ENCODE data around the gene L3MBTL4.

Gene L3MBTL4

DNA sequence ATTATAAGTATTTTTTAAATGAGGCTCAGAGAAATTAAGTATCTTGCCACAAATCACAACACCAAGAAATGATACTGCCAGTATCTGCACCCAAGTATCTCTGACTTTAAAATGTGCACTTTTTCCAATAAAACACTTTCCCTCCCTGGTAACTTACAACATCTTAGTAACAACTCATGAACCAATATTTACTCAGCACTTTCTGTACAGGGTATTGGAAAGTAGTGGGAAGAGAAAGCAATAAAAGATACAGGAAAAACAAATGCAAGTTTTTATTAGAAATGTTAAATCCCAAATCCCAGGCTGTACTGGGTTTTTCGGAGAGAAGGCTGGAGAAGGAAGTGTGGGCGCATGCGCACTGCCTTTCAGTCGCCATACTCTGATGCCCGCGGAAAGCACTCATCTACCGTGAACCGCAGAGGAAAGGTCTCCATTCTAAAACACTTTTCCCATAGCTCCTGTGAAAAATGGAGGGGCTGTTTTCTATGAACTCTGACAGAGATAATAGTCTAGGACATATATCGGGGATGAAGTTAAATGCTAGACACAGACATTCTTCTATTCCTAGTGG, 52.1 kb downstream of the L3MBTL4 start:
- DNase-seq = no peak

DNA sequence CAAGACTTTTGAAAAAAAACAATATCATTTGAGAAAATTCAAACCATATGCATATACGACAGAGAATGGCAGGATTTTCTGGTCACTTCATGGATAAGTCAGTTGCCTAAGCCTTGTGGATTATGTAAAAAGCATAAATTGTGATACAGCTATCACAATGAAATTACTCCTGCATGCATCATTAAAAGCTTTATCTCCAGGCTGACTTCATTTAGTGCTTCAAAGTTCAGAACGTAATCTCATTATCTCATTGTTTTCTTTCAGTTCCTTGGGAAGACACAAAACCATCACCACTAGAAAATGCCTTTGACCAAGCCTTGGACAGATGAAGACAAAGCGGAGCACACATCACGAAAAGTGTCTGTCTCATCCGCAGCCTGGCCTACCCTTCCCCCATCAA, 57.0 kb downstream of the L3MBTL4 start:
- no peak for DNase-seq

DNA sequence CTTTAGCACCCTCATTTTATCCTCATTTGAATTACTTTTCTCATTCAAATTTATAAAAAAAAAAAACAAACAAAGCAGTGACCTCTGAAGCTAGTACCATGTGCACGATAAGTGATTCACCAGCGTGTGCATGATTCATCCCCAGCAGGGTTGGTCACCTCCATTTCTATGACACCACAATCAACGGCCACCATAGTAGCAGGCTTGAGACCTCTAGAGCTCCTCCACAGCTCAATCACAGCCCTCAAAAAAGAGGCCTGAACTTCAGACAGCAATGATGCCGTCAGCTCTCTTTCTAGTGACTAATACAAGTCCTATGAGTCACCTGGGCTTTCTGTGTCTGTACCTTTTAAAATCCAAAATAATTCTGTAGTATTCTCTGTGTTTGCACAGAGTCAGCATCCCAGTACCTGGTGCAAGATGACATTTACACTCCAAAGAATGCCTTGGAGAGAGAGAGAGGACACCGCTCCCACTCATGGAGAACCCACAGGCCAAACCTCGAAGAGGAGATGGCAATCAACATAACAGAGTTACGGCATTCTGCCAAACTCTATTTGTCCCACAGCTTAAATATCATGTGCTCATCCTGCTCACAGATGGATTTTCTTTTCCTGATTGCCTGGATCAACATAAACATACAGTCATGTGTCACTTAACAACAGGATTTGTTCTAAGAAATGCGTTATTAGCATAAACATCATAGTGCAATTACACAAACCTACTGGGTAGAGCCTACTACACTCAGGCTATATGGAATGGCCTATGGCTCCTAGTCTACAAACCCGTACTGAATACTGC, 58.7 kb downstream of the L3MBTL4 start:
- DNase-seq = no peak

DNA sequence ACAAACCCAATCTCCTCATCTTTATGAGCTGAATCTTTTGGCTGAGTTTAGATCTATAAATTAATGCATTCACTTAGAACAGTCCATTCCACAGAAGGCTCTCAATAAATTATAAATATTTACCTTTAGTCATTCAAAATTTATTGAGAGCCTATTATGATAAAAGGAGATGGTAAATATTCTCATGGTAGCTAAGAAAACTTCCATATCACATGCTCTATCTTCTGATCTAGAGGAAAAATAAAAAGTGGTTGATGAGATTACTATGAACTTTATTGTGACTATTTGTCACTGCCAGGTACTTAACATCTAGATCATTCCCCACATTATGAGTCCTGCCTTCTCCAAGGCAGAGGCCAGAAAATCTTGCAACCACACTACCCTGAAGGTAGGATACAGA, 62.4 kb downstream of the L3MBTL4 start:
- no peak for DNase-seq

DNA sequence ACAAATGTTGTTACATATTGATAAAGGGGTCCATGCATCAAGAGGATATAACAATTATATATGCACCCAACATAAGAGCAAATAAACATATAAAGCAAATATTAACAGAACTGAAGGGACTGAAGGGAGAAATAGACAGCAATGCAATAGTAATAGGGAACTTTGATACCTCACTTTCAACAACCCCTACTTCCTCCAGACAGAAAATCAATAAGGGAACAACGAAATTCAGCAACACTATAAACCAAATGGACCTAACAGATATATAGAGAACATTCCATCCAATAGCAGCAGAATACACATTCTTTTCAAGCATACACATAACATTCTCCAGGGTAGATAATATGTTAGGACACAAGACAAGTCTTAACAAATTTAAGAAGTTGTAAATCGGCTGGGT, 71.7 kb downstream of the L3MBTL4 start:
- no peak for DNase-seq

DNA sequence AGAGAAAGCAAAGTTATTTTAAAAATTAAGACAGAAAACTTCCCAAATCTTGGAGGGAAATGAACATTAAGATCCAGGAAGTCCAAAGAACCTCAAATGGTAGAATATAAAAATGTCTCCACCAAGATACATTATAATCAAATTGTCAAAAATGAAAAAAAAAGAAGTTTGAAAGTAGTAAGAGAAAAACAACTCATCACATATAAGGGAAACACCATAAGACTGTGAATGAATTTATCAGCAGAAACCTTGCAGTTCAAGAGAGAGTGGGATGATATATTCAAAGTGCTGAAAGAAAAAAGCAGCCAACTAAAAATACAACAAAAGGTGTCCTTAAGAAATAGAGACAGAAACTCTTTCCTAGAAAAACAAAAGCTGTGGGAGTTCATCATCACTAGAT, 73.0 kb downstream of the L3MBTL4 start:
- no peak for DNase-seq

DNA sequence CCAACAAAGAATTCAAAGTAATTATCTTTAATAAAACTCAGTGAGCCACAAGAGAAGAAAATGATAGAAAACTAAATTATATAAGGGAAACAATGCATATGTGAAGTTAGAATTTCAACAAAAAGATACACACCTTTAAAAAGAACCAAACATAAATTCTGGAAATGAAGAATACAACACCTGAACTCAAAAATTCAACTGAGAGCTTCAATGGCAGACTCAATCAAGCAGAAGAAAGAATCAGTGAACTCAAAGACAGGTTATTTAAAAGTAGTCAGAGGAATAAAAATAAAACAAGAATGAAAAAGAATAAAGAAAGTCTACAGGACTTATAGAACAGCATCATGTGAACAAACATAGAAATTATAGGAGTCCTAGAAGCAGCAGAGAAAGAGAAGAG, 73.4 kb downstream of the L3MBTL4 start:
- no peak for DNase-seq

DNA sequence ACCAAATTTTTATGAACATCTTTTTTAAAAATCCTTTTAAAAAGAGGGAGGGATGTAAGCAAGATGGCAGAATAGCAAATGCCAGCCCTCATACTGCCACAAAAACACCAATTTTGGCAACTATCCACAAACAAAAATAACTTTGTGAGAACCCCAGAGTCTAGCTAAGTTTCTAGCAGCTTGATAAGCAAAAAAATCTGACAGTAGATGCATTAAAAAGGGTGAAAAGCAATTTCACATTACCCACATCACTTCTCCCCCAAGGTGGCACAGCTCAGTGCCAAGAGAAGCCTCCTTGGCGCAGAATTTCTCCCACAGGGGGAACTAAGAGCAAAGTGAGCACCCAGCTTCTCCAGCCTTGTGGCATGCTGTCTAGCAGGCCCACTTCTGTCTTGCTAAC, 74.6 kb downstream of the L3MBTL4 start:
- no peak for DNase-seq

DNA sequence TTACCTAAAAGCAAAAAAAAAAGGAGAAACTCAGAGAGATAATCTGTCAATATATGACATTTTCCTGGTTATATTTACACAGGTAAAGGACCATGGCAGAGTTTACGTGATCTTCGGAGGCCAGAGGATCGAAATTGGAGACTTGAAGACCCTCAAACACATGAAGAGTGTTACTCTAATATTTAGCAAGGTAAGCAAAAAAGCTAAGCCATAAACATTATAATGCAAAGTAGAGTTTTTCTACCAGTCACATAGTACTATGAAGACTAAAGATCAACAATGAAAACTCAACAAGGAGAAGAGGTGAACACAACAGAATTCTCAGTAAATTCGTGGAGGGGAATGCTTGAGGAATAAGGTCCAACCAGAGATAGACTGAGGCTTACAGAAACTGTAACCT, 78.5 kb downstream of the L3MBTL4 start:
- no peak for DNase-seq

DNA sequence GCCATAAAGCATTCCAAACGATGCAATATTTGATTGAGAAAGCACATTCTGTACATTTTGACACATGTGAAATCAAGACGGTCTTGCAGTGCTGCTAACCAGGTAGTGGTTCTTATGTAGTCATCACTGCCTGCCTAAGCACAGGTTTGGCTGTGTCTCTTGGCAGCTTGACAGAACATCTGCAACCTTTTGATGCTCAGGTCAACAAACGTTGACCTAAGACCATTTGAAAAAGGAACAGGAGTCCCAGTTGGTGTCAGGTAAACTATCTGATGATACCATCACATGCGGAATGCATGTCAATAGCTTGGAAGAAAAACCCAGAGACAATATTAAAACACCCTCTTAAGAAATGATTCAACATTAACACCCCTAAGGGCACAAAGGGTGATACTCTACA, 80.7 kb downstream of the L3MBTL4 start:
- DNase-seq = no peak

DNA sequence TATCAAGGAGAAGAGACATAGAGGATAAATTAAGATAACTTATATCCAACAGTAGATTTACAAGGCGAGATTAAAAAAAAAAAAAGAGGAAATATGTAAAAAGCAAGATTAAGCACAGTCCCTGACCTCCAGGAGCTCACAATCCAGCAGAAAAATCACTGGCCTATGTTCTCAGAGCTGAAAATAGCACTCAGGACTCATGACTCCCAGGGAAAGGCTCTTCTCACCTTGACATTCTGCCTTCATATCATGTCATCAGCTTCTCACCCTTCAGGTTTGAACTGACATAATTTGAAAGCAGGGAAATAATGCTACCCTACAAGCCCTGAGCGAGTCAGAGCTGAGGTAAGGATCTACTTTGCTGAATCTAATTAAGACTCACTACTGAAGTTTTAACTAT, 82.8 kb downstream of the L3MBTL4 start:
- DNase-seq = no peak

DNA sequence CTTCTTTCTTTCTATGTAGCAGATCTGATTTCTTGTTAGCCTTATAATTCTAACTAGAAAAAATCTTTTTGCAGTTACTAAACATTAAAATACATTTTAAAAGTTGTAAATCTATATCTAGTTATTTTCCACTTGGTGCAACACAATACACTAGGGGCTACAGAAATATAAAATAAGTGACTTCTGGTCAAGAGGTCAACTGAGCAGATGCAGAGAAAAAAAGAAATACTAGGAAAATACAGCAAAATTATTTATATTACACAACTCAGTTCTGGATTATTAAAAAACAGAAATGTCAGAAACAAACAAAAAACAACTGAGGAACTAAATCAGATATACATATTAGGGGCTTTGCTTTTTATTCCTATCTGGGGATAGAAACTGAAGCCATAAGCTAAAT, 83.9 kb downstream of the L3MBTL4 start:
- DNase-seq = no peak

DNA sequence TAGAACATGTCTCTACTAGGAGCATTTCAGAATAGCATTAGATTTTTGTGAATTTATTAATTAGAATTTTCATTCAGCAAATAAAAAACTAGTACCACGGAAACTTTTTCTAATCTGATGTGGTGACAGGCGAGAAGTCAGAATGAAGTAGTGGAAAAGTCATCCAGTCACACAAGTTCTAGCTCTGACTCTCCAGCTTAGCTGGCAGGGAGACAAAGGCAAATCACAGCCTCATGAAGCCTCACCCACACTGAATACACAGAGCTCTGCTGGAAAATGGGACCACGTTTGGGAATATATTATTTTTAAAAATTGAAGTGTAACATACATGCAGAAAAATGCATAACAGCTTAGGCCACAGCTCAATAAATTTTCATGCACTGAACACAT, 86.1 kb downstream of the L3MBTL4 start:
- no peak for DNase-seq

DNA sequence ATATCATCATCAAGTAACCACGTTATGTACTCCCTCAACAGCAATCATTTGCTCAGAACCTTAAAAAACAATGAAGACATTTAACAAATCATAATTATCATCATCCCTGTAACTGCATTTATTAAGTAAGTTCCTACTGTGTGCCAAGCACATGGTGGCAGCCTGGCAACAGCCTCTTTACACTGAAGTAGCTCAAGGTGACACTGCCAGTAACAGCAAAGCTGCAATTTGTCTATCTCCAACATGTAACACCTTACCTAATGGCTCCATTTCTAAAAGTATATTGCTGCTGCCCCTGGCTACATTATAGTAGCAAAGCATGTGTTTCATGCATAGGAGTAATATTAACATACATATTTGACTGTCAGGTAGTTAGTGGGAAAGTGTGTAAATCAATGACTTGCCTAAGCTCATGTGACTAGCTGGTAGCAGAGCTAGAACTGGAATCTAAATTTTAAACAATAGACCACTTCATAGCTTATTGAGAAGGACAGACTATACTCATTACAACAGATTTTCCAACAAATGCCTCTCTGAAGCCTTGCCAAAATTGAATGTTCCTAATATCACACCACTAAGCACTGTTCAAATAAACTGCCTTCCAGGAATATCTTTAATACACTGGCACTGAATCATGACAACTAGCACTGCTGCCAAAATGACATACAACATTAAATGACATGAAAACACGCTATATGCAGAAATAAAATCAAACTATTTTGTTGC, 86.7 kb downstream of the L3MBTL4 start:
- DNase-seq = no peak

DNA sequence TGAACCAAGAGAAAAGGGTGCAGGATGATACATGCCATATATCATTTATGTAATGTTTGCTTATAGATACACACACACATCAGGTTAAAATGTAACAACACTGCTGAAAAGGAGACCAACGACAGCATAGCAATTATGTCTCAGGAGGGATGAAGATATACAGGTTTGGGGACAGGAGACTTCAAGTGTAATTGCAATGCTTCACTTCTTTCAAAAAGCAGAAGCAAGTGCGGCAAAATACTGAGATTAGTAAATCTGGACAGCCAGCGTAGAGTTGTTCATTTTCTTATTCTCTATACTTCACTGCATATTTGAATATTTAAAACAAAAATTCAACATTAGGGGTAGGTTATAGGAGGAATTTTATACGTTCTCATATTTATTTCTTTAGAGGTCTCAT, 87.2 kb downstream of the L3MBTL4 start:
- DNase-seq = no peak

DNA sequence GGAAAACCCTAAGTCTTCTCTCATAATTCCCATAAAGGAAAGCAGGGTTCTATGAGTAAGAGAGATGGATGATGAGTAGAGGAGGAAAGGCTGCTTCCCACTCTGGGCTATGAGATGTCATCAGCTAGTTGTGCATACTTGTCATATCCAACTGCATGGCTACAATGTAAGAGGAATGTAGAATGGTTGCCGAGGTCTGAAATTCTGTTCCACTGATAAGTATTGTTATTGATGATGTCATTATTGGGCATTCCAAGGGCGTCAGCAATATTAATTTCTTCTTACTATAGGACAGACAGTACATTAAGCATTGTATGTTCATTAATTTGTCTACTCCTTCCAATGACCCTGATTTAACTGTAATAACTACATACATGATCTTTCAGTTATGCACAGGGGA, 88.1 kb downstream of the L3MBTL4 start:
- no peak for DNase-seq

DNA sequence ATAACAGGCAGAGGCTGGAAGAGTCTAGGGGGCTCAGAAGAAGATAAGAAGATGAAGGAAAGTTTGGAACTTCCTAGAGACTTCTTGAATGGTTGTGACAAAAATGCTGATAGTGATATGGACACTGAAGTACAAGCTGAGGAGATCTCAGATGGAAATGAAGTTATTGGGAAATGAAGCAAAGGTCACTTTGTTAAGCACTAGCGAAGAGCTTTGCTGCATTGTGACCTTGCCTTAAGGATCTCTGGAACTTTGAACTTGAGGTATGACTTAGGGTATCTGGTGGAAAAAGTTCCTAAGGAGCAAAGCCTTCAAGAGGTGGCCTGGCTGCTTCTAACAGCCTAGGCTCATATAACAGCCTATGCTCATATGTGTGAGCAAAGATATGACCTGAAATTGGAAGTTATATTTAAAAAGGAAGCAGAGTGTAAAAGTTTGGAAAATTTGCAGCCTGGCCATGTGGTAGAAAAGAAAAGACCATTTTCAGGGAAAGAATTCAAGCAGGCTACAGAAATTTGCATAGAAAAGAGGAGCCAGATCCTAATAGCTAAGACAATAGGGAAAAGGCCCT, 91.3 kb downstream of the L3MBTL4 start:
- DNase-seq = no peak

DNA sequence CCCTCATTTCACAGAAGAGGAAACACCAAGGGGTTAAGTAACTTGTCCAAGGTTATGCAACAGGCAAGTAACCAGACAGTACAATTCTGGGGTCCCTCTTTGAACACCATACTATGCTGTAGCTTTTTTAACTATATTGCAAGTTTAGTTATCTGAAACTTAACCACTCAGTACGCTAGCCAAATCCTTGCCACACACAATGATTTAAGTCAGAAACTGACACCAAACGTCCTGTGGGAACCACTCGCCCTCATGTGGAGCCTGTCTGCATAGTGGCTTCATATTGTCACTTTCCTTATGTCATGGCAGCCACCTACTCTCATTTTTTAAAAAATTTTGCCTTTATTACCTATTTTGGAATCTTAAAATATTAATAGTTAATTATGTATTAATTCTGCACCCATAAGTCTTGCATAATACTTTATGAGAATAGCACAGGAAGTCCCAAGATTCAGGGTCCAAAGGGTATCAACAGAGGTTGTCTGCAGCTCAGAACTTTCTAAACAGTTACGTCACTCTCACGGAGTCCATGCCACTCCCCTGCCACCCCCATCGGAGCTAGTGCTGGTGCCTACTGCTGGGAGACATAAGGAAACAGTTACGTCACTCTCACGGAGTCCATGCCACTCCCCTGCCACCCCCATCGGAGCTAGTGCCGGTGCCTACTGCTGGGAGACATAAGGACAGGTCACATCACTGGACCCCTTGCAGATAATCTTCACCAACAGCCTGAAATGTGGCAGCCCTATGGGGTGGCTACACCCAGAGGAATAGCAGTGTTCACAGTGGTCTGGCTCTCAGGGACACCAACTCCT, 99.0 kb downstream of the L3MBTL4 start:
- no peak for DNase-seq

DNA sequence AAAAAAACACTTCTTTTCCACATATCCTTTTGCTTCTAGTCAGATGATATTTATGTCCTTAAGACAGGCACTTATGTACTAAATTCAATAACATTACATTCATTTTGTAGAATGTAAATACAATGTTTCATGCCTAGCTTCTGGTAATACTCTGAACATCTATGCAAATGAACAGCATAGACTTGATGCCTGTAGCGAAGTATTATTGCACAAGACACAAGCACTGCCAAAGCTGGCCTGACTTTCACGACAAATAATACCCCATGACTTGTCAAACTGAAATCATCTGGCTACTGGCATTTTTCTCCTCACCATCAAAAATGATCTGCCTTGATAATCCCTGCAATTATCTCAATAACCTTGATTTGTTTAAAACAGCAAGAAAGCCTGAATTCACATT, 101.3 kb downstream of the L3MBTL4 start:
- no peak for DNase-seq

DNA sequence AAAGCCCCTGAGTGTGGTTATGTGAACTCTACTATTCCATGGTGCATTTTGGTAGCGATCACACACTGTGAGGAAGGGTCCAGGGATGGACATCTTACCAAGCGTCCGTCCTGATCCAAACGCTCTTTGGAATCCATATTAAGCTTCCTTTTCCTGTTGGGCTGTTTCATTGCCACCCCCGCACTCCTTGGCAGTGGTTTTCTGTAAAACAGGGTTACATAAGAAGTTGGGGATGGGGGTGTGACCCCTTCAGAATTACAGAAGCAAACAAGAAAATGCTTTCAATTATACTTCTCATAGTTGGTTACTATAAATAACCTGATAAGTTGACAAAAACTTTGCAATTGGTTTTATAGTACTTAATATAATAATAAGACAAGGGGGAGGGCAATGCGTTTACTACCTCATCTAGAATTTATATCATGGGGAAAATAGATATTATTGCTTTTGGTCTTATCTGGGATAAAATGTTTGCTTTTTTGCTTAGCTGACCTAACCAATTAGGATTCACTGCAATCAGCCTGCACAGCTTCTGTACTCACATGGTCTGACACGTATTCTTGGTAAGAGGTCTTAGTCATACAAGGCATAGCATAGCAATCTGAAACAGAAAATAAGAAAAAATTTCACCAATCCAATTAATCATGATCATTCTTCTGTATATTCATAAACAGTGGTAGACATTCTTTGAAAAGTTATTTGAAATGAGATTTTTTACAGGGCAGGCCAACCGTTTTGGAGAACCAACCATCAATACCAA, 103.1 kb downstream of the L3MBTL4 start:
- DNase-seq = no peak

DNA sequence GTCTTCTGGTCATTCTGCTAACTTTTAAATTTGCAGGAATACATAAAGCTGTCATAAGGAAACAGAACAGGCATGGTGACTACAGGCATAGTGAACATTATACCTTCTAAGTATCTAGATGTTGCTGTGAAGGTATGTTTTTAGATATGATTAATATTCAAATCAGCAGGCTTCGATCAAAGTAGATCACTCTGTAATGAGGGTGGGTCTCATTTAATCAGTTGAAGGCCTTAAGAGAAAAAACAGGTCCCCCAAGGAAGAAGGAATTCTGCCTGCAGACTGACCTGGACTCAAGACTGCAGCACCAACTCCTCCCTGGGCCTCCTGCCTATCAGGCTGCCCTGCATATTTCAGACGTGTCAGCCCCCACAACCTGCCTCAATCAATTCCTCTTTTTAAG, 104.0 kb downstream of the L3MBTL4 start:
- no peak for DNase-seq

DNA sequence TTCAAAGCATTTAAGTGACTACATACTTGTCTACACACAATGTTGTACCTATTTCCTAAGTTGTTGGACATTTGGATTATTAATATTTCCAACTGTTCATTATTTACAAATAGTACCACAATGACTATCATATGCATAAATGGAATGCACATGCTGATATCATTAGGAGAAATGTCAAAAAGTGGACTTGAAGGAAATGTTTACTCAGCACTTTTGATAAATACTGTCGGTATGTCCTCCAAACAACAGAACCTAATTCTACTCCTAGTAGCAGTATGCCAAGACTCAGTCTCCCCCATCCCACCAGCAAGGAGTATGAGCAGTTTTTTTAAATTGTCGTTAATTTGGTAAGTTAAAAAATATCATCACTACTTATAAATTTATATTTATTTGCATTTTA, 116.8 kb downstream of the L3MBTL4 start:
- DNase-seq = no peak
